T-helper 1 cell treated with Interleukin-12 subunit alpha and Interleukin-12 subunit beta and Interleukin-4 antibody, amounts not matched to agents 30 ng/mL and 1 ng/mL, for 36 hours (primary cell): ENCODE measurements around the gene FDXR. TPM values are rescaled to one million over a fixed set of nuclear protein-coding genes. Genes with fewer than 3 reads are reported as not detected.
"Not testable (repeated sequence)": the region's sequence is repeated elsewhere in the genome, so short reads cannot be mapped to it uniquely, and the experiment has no call there.

Source experiments
- intact Hi-C: fragments of 100-400 bp; cut with micrococcal nuclease; formaldehyde crosslinking; loops from one replicate; pipeline ENCODE4 v1.15.1; 2024
- total RNA-seq: library from RNA; stranded (reverse); gene quantifications from 2 replicates; pipeline ENCODE4 v1.2.3, GENCODE V29; 2022

Gene FDXR
- total RNA-seq = 37.3 and 40.6 TPM in 2 replicates

GRCh38 chr17:74872313-74873036 lies at the start of gene FDXR:
Gene FDXR (minus strand): TSS chr17:74872994. CDS start chr17:74872944, 50 bp downstream.
- intact Hi-C loops = loop anchor here (1.0 to 10.0 kb wide), 17 partner anchors 20 to 982 kb away; partner anchors contain the start of genes ATP5PD, CDR2L, GGA3 and GRB2

DNA sequence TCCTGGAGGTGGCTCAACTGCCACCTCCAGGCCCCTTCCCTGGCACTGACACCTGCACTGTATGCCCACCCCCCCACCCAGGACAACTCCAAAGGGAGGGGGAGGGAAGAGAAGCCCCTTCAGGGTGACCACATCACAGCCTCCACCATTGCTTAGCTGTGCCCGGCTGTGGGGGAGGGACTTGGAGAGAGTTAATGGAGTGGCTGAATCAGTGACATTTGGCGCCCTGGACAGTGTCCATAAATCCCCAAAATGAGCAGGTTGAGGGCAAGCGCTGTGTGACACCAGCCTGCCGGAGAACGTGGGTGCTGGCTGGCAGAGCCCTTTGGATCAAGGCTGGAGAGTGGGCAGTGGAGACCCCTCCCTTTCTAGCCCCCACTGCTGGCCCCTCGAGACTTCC lies 49.4 kb upstream of the FDXR start:
- intact Hi-C loops = no loop called here

GRCh38 chr17:74921769-74922168 lies 49.0 kb upstream of the FDXR start:
- intact Hi-C loops = no loop called here

- intact Hi-C loops = no loop called here
These were observed 48.4 kb upstream of the FDXR start for GRCh38 chr17:74921026-74921681.

DNA sequence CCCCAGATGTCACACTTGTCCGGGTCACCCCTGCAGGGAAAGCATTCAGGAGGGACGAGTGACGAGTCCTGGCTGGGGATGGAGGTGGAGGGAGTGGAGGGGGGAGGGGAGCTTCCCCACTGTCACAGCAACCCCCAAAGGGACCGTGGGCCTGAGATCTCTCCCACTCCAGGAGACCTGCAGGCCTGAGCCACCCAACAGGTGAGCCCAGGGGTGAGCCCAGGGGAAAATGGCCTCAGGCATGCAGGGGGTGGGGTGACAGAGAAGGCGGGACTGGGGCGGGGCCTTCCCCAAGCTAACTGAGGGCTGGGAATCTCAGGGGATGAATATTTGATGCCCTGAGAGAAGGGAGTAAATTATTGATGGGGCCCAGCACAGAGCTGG lies 47.8 kb upstream of the FDXR start:
- intact Hi-C loops = no loop called here

- intact Hi-C loops = no loop called here
These were observed 47.5 kb upstream of the FDXR start for GRCh38 chr17:74920306-74920620.

DNA sequence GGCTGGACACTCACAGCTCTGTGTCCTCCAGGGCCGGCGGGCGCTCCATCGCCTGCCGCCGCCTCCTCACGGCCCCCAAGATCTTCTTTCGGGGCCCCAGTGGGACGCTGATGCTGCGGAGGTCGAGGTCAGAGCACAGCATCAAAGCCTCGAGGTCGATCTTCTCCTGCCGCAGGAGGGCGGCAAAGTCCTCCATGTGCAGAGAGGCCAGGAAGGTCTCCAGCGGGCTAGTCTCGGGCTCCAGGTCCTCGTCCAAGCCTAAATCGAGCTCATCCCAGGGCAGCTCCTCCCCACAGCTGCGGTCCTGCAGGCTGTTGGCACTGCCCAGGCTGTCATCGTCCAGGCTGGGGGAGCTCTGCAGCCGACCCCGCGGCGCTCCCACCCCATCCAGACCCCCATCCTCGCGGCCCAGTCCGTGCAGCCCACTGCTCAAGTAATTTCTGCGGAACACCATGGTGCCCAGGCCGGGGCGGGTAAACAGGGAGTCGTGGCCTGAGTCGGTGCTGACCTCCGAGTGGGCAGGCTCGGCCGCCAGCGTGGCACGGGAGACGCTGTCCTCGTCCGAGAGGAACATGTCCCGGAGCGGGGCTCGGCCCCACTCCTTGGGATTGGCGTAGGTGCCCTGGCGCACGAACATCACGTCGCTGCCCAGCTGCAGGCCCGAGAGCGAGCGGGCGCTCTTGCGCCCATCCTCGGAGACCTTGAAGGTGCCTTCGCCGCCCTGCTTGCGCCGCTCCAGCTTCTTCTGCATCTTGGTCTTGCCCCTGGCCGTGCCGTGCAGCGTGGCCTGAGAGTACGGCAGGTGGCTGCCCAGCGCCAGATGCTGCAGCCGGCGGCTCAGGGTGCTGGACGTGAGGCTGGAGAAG lies 46.9 kb upstream of the FDXR start:
- intact Hi-C loops = no loop called here

DNA sequence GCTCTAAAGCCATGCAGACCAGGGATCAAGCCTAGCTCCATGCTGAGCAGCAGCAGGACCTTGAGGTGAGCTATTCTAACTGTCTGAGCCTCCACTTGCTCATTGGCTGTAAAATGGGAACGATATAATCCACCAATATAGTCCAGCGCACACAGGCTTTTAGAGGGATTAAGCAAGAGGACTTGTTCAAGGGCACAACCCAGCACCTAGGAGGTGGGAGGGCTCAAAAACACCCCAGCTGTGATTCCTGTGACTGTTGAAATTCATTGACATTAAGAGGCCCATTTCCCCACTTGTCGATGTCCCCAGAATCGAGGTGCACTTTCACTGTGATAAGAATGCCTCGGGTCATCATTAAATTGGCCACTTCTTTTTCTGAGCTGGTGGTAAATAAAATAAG lies 46.1 kb upstream of the FDXR start:
- intact Hi-C loops = no loop called here

- intact Hi-C loops = no loop called here
These were observed 44.6 kb upstream of the FDXR start for GRCh38 chr17:74917430-74917829.

GRCh38 chr17:74916851-74917199 lies 44.0 kb upstream of the FDXR start:
- intact Hi-C loops = no loop called here

DNA sequence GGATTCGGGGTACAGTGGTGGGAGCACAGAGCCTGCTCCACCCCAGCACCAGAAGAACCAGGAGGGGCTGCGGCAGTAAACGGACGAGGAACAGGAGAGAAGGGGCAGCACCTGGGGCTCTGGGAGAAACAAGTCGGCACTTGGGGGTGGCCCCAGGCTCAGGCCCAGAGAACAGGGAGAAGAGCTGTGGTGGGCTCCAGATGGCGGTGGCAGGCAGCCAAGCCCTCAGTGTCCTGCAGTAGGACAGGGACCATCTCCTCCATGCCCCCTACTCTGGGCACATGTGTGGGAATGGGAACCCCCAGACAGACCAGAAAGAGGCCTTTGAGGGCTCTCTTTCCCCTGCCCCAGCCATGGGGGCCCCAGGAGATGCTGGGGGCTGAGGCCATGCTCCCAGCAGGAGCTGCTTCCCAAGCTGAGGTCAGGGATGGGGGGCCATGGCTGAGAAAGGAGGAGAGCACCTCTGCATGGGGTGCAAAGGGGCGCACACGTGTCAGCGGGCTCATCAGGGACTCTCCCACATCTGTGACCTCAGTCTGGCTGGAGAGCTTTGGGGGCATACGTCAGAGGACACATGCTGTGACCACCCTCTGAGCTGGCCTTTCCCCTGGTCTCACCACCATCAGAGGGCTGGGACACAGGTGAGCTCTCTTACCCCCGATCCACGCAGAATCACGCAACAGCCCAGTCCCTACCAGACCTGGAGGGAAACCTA lies 43.5 kb upstream of the FDXR start:
- intact Hi-C loops = no loop called here

DNA sequence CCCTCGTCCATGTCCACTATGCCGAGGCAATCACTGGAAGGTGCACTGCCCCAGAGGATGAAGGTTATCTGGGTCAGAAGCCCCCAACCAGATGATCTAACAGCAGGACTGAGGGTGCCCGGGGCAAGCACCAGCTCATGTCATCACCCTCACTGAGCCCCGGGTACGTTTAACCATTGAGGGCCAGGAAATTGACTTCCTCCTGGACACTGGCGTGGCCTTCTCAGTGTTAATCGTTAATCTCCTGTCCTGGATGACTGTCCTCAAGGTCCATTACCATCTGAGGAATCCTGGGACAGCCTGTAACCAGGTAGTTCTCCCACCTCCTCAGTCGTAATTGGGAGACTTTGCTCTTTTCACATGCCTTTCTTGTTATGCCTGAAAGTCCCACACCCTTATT lies 38.6 kb upstream of the FDXR start:
- intact Hi-C loops = not testable (repeated sequence)

- intact Hi-C loops = not testable (repeated sequence)
These were observed 36.3 kb upstream of the FDXR start for GRCh38 chr17:74909097-74909496.

DNA sequence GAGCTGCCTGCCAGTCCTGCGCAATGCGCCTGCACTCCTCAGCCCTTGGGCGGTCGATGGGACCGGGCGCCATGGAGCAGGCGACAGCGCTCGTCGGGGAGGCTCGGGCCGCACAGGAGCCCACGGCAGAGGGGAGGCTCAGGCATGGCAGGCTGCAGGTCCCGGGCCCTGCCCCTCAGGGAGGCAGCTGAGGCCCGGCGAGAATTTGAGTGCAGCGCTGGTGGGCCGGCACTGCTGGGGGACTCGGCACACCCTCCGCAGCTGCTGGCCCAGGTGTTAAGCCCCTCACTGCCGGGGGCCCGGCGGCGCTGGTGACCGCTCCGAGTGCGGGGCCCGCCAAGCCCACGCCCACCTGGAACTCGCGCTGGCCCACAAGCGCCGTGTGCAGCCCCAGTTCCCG lies 34.2 kb upstream of the FDXR start:
- intact Hi-C loops = no loop called here

- intact Hi-C loops = not testable (repeated sequence)
These were observed 33.5 kb upstream of the FDXR start for GRCh38 chr17:74906214-74906793.

DNA sequence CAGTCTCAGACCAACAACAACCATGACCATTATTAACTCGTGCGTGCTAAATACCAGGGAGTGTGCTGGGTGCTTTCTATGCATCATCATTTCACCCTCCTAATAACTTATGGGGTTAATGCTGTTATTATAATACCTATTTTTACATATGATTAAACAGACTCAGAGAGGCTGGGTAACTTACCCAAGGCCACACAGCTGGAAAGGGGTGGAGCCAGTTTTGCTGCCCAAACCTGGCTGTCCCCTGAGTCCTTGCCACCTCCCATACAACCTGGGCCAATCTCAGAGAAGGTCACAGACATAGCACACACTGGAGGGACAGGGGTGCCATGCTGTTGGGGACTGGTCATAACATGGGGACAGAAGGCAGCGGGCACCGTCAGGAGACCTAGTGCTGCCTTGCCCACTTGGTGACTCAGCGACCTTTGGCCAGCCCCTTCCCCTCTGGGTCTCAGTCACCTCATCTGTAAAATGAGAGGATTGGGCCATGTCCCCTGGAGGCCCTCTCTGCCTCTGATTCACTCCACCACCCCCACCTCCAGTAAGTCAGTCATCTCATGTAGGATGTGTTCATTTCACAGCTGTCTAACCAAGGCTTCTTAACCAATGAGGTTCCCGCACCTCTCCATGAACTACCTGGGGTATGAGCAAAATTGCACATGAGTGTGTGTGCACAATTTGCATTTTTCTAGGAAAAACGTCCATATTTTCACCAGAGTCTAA lies 32.1 kb upstream of the FDXR start:
- intact Hi-C loops = no loop called here

DNA sequence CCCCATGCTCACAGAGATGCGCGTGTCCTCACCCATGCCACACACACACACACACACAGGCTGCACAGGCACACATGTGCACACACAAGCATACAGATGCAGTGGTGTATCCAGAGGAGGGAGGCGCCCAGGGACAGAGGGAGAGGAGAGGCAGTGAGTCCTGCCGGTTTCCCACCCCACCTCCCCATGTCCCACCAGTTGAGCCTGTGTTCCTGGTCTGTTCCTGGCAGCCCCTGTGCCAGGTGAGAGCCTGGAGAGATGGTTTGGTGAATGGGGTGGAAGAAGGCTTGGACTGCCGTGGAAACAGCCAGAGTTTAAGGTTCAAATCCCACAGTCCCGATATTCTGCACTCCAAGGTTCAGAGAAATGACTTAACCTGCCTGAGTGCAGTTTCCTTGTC lies 30.9 kb upstream of the FDXR start:
- intact Hi-C loops = no loop called here

- intact Hi-C loops = no loop called here
These were observed 30.2 kb upstream of the FDXR start for GRCh38 chr17:74903034-74903433.

DNA sequence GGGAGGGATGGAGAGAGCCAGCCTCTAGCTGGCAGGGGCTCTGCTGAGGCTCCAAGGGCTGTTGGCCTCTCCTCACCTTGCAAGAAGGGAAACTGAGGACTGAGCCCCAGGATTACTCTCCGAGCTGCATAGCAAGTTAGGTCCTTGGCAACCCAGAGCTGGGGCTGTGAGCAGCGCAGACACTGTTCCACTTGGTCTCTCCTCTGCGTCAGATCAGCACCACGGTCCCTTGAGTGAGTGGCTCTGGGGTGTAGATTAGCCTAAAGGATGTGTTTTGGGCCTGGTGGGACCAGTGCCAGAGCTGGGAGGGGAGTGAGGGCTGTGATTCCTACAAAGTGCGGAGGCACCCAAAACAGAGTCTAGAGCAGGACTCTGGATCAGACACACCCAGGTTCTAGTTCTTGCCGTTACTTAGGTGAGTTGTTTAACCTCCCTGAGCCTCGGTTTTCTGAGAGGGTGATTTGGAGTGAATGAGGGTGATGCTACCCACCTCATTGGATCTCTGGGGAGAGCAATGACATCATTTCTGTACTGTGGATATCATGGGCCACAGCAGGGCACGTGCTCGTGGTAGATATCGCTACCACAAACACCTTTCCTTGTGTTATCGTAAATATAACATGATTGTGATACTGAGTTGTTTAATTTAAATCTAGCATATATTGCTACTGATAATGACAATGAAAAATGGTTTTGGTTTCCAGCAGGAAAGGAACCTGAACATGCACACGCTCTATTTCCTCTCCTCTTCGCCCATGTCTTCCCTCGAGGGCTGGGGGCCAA lies 28.8 kb upstream of the FDXR start:
- intact Hi-C loops = no loop called here

DNA sequence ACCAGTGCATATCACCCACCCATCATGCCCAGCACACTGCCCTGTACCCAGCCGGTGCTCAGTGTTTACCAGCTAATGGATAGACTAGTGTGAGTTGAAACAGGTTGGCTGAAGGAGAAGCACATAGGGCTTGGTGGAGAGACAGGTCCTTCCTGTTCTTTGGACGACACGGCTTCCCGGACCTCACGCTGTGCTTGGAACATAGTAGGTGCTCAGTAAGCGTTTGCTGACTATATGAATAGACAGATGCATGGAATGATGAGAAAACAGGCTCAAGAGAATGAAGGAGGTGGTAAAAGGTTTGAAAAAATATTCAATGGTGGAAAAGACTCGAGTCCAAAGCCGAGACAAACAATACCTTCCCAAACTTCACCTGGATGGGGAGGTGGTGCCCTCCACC lies 27.4 kb upstream of the FDXR start:
- intact Hi-C loops = no loop called here
